OCI-LY3 (cell line): ENCODE results near the gene B3GALNT2.

ENCODE experiments used
- H2AFZ ChIP-seq: fragments of 200-600, 300-600 bp; shearing (Covaris generic); 2 replicates; pipeline ENCODE4 v1.6.0; 2014; ENCODE audit warnings: antibody characterized with exemption, low read depth, low read length
- H3K27ac ChIP-seq: fragments of 200-600, 300-600 bp; sonication (generic); 2 replicates; pipeline ENCODE4 v1.5.1; 2014; ENCODE audit warnings: mild to moderate bottlenecking, low read length, moderate library complexity, mixed read lengths
- H3K27me3 ChIP-seq: fragments of 200-600, 300-600 bp; sonication (generic); 2 replicates; pipeline ENCODE4 v1.6.1; 2014; ENCODE audit warnings: low read depth, low read length, mixed read lengths
- H3K36me3 ChIP-seq: fragments of 200-600, 300-600 bp; sonication (generic); replicated peaks from 2 replicates; pipeline ENCODE3; 2014; ENCODE audit warnings: low read depth, low read length, mixed read lengths
- H3K4me1 ChIP-seq: fragments of 300-600, 200-600 bp; sonication (generic); 2 replicates; pipeline ENCODE4 v1.6.1; 2014; ENCODE audit warnings: low read length, mixed read lengths
- H3K4me2 ChIP-seq: fragments of 200-600, 300-600 bp; sonication (generic); 2 replicates; pipeline ENCODE4 v1.6.1; 2014; ENCODE audit warnings: low read length, mixed read lengths
- H3K4me3 ChIP-seq: fragments of 300-600, 200-600 bp; sonication (generic); 2 replicates; pipeline ENCODE4 v1.5.1; 2014; ENCODE audit warnings: antibody characterized with exemption, mild to moderate bottlenecking, low read length, moderate library complexity
- H3K79me2 ChIP-seq: fragments of 300-600, 200-600 bp; shearing (Covaris generic); 2 replicates; pipeline ENCODE4 v1.6.1; 2014; ENCODE audit warnings: mild to moderate bottlenecking, low read length, mixed read lengths
- H3K9ac ChIP-seq: fragments of 300-600, 200-600 bp; shearing (Covaris generic); 2 replicates; pipeline ENCODE4 v1.6.0; 2014; ENCODE audit warnings: mild to moderate bottlenecking, low read length, moderate library complexity
- H3K9me3 ChIP-seq: fragments of 200-600, 300-600 bp; shearing (Covaris generic); 2 replicates; pipeline ENCODE4 v1.6.1; 2014; ENCODE audit warnings: low read length, mixed read lengths; ENCODE audit not compliant: insufficient read depth
- H4K20me1 ChIP-seq: fragments of 200-600, 300-600 bp; sonication (generic); 2 replicates; pipeline ENCODE4 v1.6.1; 2016; ENCODE audit warnings: low read length, mixed read lengths; ENCODE audit not compliant: insufficient read depth
- EZH2phosphoT487 ChIP-seq: fragments of 200-600 bp; shearing (Covaris generic); IDR thresholded peaks from 2 replicates; pipeline ENCODE4 v1.6.1; 2018; ENCODE audit warnings: antibody characterized with exemption, mixed run types, low read depth
- TF ChIP-seq, protein P1 (sequence below): fragments of 200-600, 300-600 bp; sonication (generic); IDR thresholded peaks from 2 replicates; pipeline ENCODE4 v1.5.1; 2014; ENCODE audit warnings: antibody characterized with exemption, low read length, low read depth

The B3GALNT2 gene

DNA sequence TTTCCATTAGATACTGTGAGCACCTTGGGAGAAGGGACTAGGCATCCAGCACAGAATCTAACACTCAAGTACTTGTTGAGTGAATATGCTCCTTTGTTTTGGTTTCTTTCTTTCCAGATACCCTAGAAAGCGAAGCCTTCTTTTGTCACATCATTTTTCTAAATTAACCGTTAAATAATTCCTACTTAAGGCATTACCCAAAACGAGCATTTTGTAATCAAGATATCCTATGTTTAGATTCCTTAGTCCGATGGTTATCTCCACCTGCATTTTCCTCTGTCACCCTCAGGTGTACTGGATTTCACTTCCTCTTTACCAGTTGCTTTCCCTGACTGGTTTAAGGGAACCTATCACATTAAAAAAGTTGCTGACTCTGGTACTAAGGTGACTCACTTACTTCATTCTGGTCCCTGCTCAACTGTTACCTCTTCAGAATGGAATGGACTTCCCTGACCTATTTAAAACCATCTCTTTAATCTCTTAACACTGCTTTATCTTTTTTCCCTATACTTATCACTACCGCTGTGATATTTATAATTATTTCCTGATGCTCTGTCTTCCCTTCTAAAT is 3.2 kb downstream of the B3GALNT2 start:
- H3K27ac ChIP-seq = no peak overlapping the region
- no peaks in the 10 kb centered on the region for H3K27me3 ChIP-seq
- H3K9ac ChIP-seq = no peak overlapping the region
- no peak overlapping the region for H3K4me3 ChIP-seq
- no peak overlapping the region for H2AFZ ChIP-seq
- no peaks in the 10 kb centered on the region for H3K9me3 ChIP-seq
- H4K20me1 ChIP-seq = peaks cover 17% of the 10 kb centered on the region
- H3K4me2 ChIP-seq = no peak overlapping the region
- H3K79me2 ChIP-seq = peaks cover 74% of the 10 kb centered on the region
- H3K36me3 ChIP-seq = no peaks in the 10 kb centered on the region
- peaks cover 19% of the 10 kb centered on the region for H3K4me1 ChIP-seq
- TF ChIP-seq EZH2phosphoT487 = no peak
- TF ChIP-seq, protein P1, sequence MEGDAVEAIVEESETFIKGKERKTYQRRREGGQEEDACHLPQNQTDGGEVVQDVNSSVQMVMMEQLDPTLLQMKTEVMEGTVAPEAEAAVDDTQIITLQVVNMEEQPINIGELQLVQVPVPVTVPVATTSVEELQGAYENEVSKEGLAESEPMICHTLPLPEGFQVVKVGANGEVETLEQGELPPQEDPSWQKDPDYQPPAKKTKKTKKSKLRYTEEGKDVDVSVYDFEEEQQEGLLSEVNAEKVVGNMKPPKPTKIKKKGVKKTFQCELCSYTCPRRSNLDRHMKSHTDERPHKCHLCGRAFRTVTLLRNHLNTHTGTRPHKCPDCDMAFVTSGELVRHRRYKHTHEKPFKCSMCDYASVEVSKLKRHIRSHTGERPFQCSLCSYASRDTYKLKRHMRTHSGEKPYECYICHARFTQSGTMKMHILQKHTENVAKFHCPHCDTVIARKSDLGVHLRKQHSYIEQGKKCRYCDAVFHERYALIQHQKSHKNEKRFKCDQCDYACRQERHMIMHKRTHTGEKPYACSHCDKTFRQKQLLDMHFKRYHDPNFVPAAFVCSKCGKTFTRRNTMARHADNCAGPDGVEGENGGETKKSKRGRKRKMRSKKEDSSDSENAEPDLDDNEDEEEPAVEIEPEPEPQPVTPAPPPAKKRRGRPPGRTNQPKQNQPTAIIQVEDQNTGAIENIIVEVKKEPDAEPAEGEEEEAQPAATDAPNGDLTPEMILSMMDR = no peak

DNA sequence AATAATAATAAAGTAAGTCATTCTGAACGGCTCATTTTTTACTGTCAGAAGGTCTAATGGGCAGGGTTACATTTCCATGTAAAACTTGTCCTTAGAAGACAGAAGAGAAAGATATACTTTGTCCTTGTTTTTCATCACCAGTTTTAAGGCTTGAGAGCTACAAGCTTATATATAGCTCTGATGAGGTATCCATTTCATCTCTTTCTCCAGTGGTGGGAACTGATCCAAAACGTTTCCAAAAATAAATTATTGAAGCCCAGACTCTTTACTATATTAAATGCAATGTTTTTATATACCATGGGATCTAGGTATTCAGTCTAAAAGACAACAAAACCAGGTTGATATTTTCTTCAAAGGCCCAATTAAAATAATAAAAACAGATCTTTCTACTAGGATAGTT is 8.7 kb downstream of the B3GALNT2 start:
- peaks cover 36% of the 10 kb centered on the region for H3K79me2 ChIP-seq
- no peak overlapping the region for H3K27ac ChIP-seq
- no peak overlapping the region for H3K9ac ChIP-seq
- H3K27me3 ChIP-seq = no peaks in the 10 kb centered on the region
- no peak overlapping the region for H2AFZ ChIP-seq
- no peak for TF ChIP-seq EZH2phosphoT487
- TF ChIP-seq, protein P1 = no peak
- peaks cover 29% of the 10 kb centered on the region for H3K36me3 ChIP-seq
- peaks cover 8% of the 10 kb centered on the region for H3K4me1 ChIP-seq
- 0 out of 2 replicates have a peak, but pooled peaks cover 5% of the 10 kb centered on the region for H4K20me1 ChIP-seq
- H3K9me3 ChIP-seq = no peaks in the 10 kb centered on the region
- H3K4me2 ChIP-seq = no peak overlapping the region
- no peak overlapping the region for H3K4me3 ChIP-seq

DNA sequence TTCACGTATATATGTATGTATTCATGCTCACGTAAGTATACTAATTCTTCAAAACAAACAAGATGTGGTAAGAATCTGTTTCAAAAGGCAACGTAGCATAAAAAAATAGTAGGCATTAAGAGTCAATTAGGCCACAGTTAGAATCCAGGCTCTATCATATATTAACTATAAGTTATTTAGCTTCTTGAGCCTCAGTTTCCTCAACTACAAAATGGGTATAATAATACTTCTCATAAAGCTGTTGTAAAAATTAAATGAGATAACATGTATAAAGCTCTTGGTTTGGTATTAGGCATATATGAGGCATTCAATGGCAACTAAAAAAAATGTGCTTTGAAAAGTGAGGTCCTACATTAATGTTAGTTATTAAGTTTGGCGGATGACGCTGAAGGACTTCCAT is 9.2 kb downstream of the B3GALNT2 start:
- H3K4me1 ChIP-seq = peaks cover 8% of the 10 kb centered on the region
- H3K4me2 ChIP-seq = no peak overlapping the region
- no peaks in the 10 kb centered on the region for H3K27me3 ChIP-seq
- no peak overlapping the region for H3K27ac ChIP-seq
- H3K36me3 ChIP-seq = peaks cover 29% of the 10 kb centered on the region
- H3K79me2 ChIP-seq = peaks cover 31% of the 10 kb centered on the region
- H3K9me3 ChIP-seq = no peaks in the 10 kb centered on the region
- H4K20me1 ChIP-seq = 0 out of 2 replicates have a peak, but pooled peaks cover 5% of the 10 kb centered on the region
- TF ChIP-seq, protein P1 = no peak
- TF ChIP-seq EZH2phosphoT487 = no peak
- no peak overlapping the region for H3K4me3 ChIP-seq
- no peak overlapping the region for H2AFZ ChIP-seq
- H3K9ac ChIP-seq = no peak overlapping the region

DNA sequence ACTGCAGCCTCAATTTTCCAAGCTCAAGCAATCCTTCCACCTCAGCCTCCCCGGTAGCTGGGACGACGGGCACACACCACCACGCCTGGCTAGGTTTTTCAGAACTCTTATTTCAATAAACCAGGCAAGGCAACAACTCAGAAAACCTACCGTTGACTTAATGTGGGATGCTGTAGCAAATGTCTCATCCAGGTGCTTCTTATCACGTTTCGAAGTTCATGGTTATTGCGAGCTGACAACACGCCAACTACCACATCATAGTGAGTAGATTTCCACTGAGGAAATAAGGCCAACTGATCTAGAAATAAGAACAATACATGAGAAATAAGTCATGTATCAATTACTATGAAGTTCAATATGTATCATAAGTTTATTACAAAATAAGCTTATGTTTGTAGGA is 9.7 kb downstream of the B3GALNT2 start:
- Histone ChIP-seq H4K20me1 (0 out of 2 replicates have a peak, but pooled peaks cover 5% of the 10 kb centered on the region), H2AFZ (no peak overlapping the region), H3K4me2 (no peak overlapping the region), H3K79me2 (peaks cover 27% of the 10 kb centered on the region), H3K27ac (no peak overlapping the region), H3K4me3 (no peak overlapping the region), H3K4me1 (peaks cover 8% of the 10 kb centered on the region), H3K9ac (no peak overlapping the region), H3K9me3 (no peaks in the 10 kb centered on the region), H3K36me3 (peaks cover 29% of the 10 kb centered on the region), H3K27me3 (no peaks in the 10 kb centered on the region)
- TF ChIP-seq EZH2phosphoT487 = no peak
- TF ChIP-seq, protein P1 = no peak
